HG02642 (cell line): Measurements from ENCODE around the gene TPRG1.

Experiments used
- ATAC-seq: cut with Tn5 transposase; IDR thresholded peaks from one replicate; pipeline ENCODE4 v1.9.1; 2021; ENCODE audit warnings: mild to moderate bottlenecking; ENCODE audit not compliant: unreplicated experiment, poor library complexity

TPRG1 gene

DNA sequence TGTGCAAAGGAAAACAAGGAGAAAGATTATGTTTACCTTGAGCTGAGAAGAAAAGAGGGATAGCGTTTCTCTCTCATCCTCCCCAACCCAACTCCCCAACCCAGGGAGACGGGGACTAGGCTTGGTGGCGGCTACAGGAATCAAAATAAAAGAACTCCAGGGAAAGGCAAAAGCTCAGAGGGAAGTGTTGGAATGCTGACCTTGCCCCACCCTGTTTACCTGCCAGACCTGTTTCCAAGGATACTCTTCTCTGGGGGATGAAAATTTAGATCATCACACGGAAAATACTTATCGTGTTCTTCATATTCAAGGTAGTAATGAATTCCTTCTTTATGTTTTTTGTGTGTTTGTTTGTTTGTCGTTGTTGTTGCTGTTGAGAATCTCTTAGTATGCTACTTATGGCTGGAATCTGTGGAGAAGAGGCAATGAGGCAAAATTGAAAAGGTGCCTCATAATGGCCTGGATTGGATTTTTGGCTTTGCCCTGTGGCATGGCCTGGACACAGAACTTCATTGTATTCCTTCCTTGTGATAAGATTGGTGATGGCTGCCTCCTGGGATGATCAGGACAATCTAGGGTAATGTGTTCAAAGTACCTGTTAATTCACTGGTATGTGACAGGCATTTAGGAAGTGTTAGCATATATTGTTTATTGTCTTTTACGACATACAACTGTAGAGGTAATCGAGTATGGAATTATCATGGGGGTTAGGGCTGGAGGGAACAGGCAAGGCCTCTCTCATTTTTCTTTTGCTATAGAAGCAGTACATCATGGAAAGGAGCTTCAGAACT lies 11.1 kb upstream of the TPRG1 start:
- ATAC-seq: no peak

DNA sequence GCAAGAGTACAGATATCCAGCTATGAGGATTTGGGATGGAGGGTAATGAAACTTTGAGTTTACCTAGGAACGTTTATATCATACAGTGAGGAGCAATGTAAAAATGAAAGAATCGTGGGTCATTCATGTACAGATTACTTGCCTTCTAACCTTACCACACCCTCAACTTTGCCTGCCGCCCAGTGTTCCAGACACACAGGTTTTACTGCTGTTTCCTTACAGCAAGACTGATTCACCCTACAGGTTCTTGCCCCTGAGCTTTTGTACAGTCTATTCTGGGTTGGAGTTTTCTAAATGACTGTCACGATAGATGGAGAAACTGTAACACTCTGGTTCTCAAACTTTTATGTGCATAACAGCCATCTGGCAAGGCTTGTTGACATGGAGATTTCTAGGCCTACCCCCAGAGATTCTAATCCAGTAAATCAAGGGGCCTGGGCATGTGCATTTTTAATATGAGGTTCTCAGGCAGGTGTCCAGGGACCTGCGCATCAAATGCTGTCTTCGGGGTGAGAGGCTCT lies 6.6 kb upstream of the TPRG1 start:
- ATAC-seq: no peak

DNA sequence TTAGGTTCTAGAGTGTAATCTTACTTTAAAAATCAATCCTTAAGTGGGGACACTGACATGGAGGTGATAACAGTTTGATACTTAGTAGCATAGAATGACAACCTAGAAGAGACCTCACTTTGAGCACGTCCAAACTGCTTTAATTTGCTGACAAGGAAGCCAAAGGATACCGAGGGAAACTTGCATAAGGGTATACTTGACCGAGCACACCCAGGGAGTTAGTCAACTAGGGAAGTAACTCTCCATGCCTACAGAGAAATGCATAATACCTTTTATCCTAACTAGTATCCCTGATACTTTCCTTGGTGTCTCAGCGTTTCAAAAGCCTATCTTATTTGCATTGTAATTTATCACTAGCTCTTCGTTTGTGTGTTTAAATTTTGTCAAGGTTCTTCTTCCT lies 5.5 kb upstream of the TPRG1 start:
- no peak for ATAC-seq

DNA sequence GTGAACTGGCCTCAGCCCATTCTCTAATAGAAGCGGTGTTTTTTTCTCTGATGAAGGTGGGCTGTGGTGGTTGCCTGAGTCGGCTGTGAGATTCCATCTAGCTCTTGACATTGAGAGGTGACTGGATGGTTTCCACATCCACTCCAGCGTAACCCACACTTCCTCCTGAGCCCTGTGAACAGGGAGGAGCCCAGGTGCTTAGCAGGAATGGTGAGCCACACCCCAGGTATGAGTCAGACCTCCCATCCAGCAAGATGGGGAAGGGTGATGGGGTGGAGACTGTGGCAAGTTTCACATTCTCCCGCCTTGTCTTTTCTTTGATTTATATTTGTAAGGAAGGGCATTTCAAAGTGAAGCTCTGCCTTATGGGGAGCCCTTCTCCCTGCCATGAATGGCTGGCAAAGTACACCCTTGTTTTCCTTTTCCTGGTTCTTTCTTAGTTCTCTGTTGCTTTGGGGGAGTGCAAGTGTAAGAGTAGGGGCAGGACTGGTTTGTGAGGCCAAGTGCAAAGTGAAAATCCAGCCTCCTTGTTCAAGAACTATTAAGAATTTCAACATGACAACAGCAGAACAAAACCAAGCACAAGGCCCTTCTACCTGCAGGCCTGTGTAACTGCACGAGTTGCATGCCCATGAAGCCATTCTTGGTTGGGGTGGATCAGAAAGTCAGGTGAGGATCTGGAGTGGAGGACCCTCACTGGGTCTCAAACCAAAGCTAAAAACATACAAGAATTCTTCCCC lies 4.6 kb upstream of the TPRG1 start:
- ATAC-seq: no peak

DNA sequence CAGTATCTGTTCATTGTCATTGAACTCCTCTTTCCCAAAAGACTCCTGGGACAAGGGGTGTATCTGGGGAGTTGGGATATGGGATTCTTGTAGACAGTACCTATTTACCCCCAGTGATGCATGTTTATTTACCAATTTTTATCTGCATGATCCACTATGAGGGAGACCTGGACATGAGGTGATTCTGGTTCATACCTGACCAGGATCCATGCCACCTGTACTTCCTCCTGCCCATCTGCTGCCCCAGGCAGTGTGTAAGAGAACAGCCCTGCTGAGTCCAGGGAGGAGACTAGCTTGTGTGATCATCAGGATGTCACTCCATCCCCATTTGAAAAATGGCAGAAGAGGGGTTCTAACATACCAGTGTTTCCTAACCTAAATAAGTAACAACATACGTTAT lies 3.1 kb upstream of the TPRG1 start:
- no peak for ATAC-seq

DNA sequence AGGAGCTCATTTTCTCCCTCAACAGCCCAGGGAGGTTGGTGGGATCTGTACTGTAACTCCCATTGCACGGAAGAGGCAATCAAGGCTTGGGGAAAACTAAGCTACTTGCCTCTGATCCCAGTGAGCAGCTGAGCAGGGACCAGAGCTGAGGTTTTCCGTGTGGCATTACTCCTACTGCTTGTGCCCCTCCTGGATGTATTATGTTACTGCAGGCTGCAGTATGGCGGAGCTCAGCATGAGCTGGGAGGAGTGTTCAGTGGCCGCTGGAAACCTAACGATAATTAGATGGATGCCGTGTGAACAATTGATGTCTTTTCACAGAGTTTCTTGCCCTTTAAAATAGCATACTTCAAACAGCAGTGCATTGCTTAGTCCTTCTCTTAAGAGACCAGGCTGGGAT lies 2.0 kb upstream of the TPRG1 start:
- no peak for ATAC-seq

DNA sequence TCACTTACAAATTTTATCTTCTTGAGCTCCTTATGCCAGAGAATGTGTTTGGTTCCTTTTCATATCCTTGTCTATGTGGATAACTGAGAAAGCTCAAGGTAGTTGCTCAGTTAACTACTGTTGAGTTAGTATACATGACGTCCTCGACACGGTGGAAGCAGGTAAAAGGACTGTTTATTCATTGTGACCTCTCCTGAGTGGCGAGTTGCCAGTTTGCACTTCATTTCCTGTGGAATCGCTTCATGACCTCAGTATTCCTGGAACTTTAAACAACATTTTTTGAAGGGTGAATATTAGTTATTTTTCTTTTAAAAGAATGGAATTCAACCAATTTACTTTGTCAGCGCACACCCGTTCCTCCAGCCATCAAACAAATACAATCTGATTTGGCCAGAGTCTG lies 1.2 kb upstream of the TPRG1 start:
- no peak for ATAC-seq

DNA sequence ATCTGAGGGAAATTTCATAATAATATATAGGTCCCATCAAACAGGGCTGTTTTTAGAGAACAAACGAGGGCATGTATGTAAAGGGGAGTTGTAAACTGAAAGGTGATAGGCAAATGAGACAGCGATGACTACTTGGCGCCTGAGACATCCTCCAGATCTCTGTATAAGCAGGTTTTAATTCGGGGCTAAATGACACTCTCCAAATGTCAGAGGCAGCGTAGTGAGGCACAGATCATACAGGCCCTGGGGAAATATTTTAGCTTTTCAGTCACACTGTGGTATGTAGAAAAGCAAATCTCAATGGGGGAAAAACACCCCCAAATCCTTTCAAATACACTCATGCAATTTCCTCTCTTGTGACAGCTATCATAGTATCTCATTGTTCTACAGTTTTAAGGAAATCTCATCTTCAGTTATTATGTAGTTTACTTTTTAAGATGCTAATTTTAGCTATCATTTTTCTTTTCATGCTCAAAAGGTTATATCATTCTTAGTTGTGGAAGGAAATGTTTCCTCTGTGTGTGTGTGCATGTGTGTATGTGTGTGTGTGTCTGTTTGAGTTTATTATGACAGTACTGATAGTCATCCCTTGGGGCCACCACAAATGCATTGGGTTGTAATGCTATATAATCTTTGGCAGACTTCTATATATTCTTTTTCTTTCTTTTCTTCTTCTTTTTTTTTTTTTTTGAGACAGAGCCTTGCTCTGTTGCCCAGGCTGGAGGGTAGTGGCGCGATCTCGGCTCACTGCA lies 1.1 kb downstream of the TPRG1 start:
- no peak for ATAC-seq

DNA sequence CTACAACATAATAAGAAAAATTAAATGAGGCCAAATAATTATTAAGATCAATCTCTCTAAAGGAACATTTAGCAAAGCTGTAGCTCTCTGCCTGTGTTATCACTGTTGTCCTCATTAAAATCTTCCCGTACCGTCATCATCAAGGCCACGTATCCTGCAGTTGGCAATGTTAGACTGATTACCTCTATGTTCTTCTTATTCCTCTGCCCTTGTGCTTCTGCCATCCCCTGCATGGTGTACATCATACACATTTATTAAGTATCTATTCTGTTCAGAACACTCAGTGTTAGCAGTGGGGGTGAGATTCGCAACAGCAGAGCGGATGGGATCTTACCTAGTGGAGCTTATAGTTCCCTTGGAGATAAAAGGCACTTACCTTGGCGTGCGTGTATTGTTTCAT lies 12.8 kb downstream of the TPRG1 start:
- ATAC-seq: no peak

DNA sequence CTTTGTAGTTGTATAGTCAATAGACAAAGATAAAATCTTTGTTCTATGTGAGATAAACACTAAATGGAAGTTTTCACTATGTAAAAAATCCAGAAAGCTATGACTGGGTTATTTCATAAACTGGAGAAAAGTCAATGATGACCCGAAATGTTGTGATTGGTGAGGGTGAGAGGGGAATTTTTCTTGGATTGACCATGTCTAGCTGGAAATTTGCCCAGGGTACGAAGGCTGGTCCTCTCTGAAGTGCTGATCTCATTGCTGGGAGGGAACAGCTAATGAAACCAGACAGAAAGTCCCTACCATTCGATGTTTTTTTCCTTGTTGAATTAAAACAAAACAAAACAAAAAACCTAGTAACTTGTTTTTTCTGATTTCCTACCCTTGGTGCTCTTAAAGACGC lies 14.3 kb downstream of the TPRG1 start:
- ATAC-seq: no peak

DNA sequence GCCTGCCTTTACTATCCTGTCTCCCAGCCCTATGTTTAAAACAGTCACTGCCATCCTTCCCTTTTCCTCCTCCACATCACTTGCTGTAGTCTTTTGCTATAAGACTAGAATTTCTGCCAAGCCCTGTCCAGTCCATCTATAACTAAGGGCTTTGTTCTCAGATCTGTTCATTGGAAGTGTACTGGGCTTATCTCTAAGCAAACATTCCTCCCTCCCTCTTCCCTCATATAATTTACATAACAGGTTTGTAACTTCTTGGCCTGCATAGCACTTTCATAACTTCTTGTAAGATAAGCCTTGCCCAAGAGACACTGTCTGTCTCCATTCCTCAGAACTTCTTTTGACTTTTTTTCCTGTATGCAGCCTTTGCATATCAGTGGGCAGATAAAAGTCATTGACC lies 16.7 kb downstream of the TPRG1 start:
- ATAC-seq: no peak

DNA sequence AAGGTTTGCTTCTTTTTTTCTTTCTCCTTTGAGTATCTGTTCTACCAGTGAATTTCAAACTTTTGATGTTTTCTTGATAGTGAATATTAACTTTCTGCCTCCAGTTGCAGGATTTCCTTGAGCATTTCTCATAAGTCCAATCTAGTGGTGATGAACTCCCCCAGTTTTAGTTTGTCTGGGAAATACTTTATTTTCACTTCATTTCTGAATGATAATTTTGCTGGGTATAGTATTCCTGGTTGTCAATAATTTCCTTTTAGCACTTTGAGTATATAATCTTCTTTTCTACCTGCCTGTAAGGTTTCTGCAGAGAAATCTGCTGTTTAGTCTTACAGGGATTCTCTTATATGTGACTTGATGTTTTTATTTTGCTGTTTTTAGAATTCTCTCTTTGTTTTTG lies 21.0 kb downstream of the TPRG1 start:
- ATAC-seq: no peak

DNA sequence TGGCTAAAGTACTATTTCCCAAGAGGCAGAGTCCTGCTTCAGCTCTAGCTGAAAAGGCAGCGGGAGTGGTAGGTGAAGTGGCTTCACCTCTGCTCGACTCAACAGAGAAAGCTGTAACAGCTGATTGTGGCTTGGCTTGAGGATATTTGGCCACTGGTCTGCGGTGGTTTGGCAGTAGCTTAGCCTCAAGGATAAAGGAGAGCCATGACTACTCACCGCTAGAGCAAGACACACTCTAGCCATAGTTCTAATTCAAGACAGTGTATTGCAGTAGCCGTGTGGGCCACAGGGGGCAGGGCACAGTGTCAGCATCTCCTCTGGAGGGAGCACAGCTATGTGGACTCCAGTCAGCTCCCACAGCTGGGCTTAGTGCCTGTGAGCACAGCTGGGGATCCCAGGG lies 23.5 kb downstream of the TPRG1 start:
- no peak for ATAC-seq

DNA sequence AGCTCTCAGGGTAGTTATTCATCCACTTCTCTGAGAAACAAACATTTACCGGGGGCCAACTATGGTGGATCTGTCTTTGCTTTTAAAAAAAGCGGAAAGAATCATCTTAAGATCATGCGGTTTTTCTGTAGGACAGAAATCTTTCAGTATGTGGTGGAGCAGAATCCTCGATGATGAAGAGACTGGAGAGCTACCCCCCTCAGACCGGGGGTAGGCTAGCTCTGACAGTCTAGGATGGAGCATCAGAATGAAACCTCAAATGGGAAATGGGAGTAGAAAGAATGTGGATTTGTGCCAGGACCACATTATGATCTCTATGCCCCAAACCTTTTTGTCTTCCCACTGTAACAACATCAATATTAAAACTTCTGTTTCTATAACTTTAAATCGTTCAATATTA lies 30.3 kb downstream of the TPRG1 start:
- no peak for ATAC-seq

DNA sequence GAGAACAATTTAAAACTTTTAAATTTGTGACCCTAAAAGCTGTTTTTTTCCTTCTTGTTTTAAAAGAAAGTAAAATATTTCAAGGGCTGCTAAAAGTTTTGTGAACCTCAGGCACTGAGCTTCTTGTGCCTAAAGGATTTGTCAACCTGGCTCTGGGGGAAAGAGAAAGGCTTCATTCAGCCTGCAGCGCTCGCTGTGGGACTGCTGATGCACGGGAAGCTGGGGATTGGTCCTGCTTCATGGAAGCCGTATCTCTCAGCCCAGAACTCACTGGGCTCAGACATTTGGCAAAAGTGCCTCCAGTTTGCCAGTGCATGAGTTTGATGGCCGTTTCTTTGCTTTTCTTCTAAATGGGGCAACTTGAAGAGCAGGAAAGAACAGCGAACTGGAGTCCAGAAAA lies 30.8 kb downstream of the TPRG1 start:
- no peak for ATAC-seq

DNA sequence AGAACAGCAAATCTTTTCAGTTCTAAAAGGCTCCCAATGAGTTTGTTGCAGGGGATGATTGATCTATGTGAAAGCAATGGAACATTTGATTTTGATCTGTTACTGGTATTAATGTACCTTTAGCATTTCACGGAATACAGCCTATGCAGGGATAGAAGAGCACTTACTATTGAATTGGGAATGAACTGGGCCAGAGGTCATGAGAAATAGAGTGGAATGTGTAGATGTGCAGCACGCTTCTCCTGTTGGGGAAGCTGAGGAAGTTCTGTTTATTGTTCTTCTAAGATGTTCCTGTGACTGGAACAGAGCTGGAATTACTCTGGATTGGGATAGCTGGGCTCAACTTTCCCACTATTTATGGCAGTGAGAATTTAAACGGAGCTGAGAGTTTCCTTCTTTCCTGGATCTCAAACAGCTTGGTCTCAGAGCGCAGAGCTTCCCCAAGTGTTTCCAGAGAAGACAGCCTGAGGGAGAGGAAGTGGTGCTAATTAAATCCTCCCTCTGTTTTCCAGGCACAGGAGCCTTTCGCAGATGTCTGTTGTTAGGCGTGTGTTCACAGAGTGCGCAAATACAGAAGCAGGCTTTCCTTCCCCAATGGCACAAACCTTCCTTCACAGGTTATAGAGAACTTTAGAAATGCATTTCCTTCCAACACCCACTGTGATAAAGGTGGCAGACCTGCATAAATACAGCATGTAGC lies 32.5 kb downstream of the TPRG1 start:
- ATAC-seq: no peak

DNA sequence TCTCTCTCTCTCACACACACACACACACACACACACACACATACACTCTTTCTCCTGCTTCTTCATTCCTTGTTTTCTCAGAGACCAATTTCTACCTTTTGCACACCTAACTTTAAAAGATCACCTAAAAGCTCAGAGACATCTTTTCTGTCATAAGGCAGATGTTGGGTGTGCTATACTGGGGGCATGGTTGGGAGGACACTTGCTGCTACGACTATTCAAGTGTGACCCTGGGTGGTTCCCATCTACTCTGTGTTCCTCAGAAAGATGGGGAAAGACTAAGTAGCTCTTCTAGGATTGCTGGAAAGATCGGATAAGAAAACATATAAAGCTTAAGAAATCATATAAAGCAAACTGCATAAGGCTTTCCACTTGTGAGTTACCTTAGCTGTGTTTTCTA lies 33.2 kb downstream of the TPRG1 start:
- no peak for ATAC-seq

DNA sequence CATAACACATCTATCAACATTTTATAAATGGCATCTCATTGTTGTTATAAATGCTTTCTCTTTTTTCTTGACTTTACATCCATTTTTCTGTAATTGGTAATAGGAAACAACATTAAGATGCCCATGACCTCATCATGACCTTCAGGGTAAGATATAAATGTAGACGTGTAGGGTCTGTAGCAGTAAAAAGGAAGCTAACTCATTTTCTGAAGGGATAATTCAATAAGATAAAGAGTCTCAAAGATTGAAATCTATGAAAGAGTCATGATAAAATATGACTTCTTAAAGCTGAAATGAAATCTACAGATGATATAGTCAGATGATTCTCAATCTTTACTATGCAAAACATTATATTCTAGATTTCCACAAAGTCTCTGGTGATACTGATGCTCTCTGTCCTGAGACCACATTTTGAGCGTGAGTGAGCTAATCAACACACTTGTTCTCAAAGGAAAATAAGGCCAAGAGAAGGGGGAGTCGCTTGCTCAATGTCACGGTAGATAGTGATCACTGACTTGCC lies 38.5 kb downstream of the TPRG1 start:
- ATAC-seq: no peak

DNA sequence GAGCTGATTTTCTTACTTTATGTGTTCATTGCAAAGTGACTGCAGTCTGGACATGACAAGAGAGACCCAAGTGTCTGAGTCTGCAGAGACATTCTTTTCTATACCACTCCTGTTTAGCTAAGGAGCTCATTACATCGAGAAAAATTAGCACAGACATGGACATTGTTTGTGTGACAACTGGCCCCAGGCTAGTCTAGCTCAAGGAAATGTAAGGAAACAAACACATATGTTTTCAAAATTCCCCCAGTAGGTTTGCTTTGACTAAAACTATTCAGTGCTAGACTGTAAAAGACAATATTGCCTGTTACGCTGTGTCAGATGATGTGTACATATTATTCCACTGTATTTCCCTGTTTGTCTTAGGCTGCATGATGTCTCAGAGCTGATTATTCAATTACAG lies 40.9 kb downstream of the TPRG1 start:
- ATAC-seq: no peak

DNA sequence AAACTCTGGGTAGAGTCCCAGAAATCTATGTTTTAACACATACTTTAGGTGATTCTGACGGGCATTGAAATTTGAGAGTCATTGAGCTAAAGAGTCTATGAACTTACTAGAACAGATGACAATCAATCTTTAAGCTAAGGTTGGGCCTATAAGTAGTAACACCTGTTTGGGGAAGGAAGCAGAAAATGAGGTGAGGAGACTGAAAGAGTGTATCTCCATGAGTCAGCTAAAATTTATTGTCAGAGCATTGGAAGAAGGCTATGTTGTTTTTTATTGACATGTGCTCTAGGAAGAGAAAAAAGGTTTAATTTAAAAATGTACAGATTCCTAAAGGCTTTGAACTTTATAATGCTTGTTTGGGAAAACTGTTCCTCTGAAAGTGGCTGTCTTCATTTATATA lies 42.9 kb downstream of the TPRG1 start:
- ATAC-seq: no peak
